Measurements from ENCODE around the gene METTL1.
"Not testable (repeated sequence)": the region's sequence is repeated elsewhere in the genome, so short reads cannot be mapped to it uniquely, and the experiment has no call there.

METTL1 gene

DNA sequence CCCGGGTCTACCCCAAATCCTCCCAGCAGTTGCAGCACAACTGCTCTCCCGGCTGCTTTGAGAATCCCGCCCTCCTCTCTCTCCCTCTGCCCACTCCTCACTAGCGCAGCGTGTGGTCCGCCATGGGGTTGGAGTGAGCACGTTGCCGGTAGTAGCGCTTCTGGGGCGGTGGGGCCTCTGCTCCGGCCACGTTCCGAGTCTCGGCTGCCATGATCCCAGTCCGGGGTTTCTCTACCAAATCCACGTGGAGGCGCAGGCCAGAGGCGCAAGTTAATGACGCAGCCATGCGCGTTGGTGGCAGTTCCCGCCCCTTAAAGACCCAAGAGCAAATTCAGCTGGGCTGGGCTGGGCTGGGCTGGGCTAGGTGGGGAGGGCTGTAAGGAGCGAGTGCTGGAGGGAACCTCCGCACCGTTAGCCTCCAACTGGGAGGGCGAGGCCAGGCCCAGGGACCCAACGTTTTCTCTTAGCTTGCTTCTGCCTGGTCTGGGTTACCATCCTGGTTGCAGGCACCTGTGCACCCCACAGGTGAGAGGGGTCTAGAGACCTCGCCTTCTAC is at the start of gene METTL1:
Gene METTL1 (minus strand): TSS at position 233 of the 556 bp plus-strand sequence. CDS start 22 bp downstream, at position 211.
- H3K4me3 ChIP-seq (ENCODE audit: low read depth, low read length): peak within 1 kb of the TSS; percentile 100

DNA sequence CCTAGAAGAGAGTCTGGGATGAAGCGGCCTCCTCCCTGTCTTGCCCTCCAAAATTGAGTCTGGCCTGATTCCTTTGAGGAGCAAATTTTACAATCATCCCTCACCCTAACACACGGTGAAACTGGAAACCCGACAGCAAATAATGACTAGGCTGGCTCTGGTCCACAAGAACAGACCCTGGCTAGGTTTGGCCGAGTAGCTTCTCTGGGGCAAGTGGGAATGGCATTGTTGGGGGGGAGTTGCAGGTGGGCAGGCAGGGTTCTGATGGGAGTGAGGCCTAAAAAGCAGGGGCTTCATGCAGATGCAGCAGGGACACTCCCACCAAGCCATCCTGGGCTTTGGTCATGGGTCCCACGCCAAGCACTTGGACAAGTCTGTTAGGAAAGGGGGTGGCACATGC is 49.1 kb upstream of the METTL1 start:
- not testable (repeated sequence) for H3K4me3 ChIP-seq (ENCODE audit: low read depth, low read length)

DNA sequence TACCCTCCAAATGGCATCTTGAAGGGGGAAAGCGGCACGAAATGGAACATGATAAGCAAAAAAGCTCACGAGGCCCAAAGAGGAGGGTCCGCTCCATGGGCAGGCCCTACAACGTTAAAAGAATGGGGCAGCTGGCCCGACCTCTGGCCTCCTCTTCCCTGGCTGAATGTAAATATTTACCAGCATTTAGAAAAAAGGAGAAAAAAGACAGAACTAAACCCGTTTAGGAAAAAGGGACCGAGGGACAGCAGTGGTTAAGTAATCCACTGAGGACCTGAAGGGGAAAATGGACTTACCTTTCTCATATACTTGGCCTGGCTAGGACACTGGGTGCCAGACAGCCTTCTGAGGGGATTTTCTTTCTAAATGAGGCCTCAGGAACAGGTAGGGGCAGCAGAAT is 48.2 kb upstream of the METTL1 start:
- H3K4me3 ChIP-seq (ENCODE audit: low read depth, low read length): not testable (repeated sequence)

DNA sequence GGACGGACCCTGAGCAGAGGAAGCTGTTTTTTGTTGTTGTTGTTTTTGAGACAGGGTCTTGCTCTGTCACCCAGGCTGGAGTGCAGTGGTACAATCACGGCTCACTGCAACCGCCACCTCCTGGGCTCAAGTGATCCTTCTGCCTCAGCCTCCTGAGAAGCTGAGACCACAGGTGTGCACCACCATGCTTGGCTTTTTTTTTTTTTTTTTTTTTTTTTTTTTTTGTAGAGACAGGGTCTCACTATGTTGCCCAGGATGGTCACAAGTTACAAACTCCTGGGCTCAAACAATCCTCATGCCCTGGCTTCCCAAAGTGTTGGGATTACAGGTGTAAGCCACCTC is 46.1 kb upstream of the METTL1 start:
- H3K4me3 ChIP-seq (ENCODE audit: low read depth, low read length): not testable (repeated sequence)

DNA sequence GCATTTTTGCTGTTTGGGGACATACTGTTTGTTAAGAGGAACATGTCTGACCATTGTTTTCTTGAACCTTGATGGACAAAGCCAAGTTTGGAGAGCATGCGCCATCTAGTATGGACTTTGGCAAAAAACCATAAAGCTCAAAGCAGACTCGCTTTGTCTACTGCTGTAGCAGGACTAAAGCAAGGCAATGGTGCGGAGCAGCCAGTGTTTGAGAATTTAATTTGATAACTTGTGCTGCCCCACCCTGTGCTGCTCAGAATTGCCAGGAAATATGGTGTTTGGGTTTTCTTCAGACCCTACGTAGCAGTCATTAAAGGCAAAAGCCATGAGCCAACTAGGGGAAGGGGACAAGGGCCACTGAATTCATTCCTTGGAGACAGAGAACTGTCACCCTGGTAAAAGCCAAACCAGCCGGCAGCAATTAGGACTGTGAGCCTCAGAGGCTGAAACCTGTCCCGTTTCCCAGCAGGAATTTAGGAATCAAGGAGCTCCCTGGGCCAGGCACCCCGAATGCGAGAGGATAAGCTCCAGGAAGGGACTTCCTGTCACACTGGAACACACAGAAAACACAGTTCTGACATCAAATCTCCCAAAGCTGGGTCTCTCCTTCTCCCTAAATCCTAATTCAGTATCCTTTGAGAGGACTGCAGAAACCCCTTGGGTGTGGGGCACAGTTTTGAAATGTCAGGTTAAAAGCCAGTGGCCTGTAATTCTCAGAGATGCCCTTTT is 45.5 kb upstream of the METTL1 start:
- no peak overlapping the region for H3K4me3 ChIP-seq (ENCODE audit: low read depth, low read length)

DNA sequence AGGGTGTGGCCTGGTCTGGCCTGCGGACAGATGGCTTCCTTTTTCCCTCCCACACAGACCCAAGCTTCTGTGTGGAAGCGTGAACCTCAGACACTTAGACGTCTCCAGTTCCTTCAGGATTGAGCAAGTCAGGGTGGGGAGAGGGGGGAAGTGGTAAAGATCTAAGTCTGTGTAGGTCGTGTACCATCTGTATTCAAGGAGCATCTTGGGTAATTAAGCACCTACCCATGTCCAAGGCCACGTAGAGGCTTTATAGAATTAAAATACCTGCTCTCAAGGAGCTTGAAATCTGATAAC is 44.9 kb upstream of the METTL1 start:
- no peak overlapping the region for H3K4me3 ChIP-seq (ENCODE audit: low read depth, low read length)

DNA sequence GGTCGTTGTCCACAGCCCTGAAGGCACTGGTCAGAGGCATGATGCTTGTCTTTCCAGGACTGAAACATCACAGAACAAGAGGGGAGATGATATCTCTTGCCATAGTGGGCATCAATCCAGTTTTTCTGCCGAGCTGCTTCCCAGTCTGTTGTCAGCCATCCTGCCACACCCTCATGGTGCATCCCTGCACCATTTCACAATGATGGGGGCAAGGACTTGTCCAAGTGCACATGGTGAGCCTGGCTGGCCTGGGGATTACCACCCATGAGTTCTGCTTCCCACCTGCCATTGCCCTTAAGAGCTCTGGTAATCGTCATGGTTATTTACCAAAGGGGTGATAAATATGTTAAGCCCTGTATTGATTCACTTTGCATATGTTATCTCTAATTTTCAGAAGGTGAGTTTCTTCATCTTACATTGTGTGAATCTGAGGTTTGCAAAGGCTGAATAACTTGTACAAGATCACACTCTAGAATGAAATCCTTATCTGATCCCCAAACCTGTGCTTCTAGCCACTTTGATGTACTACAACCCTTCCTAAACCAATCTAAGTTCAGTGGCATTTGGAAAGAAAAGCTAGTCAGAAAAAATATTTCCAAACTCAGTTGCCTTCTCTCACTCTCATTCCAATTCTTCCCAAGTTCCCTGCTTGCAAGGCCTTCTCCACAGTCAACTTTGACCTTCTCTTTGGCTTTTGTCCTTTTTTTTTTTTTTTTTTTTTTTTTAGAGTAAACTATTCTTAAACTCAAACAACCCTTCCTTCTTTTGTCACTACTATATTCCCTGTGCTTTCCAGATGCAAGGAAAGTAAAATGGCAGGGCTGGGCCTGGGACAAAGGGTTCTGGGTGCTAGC is 44.3 kb upstream of the METTL1 start:
- no peak overlapping the region for H3K4me3 ChIP-seq (ENCODE audit: low read depth, low read length)

DNA sequence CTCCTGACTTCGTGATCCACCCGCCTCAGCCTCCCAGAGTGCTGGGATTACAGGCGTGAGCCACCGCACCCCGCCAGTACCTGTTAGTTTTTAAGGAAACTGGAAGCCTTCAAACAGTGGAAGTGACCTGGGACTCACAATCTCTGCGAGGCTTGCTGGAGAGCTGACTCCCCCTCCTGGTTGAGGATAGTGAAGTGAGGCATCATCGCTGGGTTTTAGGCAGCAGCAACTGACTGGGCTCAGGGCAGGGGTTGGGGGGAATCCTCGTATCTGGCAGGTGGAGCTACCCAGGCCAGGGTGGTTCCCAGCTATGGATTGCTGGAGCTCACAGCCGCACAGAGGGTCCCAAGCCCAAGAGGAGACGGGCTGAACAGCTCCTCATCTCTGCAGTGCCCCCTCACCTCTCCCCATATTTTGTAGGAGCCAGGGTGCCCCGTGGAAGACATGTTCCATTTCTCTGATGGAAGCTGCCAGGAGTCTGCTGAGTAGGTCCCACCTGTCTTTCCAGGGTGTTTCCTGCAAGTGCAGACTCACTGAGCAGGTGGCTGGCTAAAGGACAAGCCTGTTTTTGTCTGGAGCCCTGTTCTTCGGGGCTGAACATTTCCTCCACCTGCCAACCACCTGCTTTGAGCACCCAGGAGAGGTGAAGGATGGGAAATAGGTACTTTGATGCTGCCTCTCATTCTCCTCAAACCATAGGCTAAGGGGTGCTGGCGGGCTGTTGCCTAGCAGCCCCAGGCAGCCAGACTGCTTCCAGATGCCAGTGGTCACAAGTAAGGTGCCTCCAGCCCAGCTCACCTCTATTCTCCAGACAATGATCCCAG is 43.5 kb upstream of the METTL1 start:
- no peak overlapping the region for H3K4me3 ChIP-seq (ENCODE audit: low read depth, low read length)

DNA sequence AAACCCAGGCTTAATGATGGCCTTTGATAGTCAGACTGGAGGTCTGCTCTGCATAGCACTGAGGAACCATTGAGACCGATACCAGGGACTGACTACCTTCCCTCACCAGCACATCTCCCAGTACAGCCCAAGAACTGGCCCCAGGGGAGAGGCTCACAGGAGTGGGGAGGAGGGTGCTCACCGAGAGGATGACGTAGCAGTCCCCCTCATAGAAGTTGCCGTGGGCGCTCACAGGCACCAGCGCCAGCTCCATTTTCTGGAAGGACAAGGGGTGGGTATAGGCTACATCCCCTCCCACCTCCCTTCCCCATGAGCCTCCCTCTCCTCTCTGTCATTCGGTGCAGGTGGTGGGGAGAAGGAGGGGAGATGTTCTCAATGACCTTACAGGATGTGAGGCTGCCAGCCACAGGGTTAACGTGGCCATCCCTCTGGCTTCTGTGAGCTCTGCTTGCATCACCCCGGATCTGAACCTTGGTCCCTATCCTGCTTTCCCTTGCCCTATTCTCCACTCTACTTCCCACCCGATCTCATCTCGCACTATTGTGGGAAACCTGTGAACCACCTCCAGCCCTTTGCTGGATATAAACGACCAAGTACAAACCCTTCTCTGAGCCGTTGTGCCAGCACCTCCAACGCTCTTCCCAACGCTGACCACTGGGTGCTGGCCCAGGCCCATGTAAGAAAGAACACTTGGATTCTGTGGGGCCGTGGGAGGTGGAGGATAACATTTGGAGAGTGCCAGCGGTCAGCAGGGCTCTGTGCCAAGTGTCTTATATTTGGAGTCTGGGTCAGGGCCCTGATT is 42.3 kb upstream of the METTL1 start:
- no peak overlapping the region for H3K4me3 ChIP-seq (ENCODE audit: low read depth, low read length)

DNA sequence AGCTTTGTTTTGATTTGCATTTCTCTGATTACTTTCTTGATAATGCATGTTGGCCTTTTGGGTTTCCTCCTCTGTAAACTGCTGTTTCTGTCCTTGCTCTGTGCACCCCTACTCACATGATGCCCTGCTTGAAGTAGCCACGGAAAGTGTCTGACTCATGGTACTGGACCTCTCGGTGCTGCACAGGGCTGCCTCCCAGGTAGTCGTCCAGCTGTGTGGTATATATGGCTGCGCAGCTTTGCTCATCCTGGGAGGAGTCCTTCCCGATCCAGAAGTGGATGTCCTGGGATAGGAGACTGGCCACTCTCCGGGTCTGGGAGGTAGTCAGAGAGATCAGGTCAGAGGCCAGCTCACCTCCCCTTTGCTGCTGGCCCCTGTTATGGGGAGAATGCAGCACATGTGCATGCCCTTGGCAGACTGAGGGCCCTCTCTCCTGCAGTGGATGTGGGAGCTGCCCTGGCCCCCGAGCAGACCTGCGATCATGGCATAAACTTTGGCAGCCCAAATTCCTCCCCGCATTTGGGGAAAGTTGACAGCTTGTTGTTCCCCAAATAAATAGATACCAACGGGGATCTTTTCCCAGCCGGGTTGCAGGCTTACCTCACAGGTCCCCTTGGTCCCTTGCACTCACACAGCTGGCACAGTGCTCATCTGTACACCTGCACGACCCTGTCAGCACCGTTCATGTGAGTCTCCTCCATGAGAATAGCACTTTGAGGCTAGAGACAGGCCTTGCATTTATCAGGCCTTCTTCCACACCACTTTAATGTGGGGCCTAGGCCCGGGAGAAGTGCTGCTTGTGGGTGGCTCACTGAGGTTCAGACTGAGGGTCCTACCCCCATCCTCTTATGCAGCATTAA is 41.4 kb upstream of the METTL1 start:
- no peak overlapping the region for H3K4me3 ChIP-seq (ENCODE audit: low read depth, low read length)

DNA sequence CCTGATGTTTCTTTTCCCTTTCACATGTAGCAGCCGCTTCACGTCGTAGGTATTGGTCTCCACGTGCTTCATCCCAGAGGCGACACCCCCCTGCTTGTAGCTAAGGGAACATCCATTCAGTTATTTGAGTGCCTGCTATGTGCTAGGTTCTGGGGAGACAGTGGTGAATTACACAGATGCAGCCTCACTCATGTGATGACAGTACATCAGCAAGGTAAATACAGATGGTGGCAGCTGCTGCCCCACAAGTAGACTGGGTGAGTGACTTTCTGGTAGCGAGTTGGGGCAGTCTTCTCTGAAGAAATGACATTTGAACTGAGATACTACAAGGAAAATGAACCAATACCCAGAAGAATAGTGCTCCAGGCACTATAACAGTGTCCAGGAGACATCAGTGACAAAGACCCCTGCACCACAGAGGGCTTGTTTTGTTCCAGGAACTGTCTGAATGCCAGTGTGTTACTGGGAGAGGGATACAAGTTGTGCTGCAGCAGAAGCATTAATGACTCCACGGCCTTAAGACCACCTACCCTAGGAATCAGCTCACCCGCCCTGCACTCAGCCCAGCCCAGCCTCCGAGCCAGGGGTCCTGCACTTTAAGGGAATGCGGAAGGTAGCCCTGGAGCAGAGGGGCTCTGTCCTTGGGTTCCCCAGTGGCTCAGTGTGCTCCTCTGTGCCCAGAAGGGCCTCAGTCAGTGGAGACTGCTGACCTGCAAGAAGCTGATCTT is 39.3 kb upstream of the METTL1 start:
- H3K4me3 ChIP-seq (ENCODE audit: low read depth, low read length): no peak overlapping the region

DNA sequence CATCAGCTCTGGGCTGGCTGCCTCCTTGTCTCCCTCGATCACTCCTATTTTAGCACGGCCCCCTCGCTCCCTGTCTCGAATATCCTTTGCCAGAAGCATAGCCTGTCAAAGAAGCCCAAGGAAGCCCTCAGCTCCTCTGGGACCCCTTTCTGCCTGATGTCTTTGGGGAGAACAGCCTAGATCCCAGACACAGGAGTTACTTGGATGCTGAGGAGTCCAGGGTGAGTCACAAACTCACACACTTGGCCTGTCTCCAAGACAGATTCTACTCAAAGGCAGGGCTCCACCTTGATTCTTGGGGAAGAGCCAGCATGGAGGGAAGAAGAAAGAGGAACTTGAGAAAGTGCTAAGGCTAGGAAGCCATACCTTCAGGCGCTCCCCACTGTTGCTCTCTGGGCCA is 38.5 kb upstream of the METTL1 start:
- no peak overlapping the region for H3K4me3 ChIP-seq (ENCODE audit: low read depth, low read length)

DNA sequence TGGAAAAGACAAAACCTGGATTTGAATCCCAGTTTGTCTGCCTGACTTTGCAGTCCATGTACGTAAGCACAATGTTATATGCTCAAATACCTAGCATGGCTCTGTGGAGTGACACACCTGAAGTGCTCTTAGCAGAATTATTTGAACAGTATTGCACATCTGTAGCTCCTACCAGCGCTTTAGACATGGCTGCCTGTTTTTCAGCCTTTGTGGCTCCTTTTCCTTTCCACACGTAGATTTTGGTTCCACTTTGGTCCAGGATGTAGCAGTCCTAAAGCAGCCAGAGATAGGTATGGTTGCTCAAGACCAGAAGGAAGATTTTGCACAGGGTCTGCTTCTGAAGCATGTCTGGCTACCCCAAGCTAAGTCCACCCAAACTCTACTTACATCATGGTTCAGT is 37.5 kb upstream of the METTL1 start:
- no peak overlapping the region for H3K4me3 ChIP-seq (ENCODE audit: low read depth, low read length)

DNA sequence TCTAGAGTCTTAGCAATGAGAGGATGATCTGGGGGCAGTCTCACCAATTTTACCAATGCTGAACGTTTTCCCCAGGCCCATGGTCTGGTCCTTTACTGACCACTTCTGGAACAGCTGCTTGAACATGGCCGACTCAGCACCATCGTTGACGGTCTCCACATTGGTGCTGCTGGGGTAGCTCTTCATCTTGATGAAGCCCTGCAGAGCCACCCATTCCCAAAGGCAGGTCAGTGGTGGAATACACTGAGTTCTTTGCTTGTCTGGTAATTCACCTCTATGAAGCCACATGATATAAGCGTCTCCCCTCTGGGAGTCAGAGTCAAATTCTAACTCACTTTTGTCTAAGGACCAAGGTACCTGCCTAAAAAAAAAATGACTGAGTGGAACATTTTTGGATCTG is 36.4 kb upstream of the METTL1 start:
- no peak overlapping the region for H3K4me3 ChIP-seq (ENCODE audit: low read depth, low read length)

DNA sequence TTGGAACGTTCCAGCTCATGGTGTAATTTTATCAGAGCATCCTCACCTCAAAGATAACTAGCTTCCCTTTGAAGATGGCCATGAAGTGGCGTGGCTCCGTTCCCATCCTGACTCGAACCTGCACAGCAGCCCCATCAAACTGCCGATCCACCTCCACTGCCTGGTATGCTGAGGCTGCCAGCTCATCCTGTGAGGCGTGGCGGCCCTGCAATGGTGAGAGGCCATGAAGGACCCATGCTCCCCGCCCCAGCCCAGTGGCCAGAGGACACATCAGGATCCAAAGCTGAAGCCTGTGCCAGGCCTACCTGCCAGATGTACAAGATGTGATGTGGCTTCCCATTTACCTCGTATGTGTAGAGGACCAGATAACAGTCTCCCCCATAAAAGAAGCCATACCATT is 35.4 kb upstream of the METTL1 start:
- no peak overlapping the region for H3K4me3 ChIP-seq (ENCODE audit: low read depth, low read length)

DNA sequence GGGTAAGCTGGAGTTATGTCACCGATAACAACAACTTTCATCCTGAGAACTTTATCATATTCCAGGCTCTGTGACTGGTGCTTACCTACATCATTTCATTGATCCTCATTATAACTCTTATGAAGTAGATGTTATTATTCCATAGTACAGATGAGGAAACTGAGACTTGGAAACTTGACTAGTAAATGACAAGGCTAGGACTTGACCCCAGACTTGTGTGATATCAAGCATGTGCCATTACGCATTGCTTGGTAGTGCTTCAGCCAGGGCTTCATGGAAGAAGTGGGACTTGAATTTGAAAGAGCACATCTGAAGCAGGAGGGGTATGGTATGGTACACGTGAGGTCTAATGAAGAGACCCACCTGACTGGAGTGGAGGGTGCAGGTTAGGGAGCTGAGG is 34.8 kb upstream of the METTL1 start:
- no peak overlapping the region for H3K4me3 ChIP-seq (ENCODE audit: low read depth, low read length)

DNA sequence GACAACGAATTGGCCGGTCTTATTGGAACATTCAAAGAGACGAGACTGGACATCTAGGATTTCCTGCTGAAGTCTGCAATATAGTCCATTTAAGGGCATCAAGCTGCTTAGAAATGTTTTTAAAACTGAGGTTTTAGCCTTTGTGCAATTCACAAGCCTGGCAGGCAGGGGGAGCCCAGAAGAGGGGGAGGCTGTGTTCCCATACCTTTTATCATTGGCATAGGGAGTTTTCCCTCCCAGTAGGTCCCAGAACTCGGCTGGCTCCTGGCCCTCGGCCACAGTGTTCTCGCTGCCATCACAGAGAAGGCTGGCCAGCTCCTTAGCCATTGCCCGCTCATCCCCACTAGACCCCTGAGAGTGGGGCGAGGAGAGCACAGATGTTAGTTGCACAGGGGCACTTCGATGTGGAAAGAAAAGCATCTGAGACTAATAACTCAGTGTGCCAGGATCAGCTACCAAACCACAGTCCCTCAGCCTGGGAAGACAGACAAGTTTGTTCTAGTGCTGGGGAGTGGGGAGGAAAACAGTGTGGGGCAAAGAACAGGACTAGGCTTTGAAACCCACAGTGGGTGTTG is 31.5 kb upstream of the METTL1 start:
- no peak overlapping the region for H3K4me3 ChIP-seq (ENCODE audit: low read depth, low read length)

DNA sequence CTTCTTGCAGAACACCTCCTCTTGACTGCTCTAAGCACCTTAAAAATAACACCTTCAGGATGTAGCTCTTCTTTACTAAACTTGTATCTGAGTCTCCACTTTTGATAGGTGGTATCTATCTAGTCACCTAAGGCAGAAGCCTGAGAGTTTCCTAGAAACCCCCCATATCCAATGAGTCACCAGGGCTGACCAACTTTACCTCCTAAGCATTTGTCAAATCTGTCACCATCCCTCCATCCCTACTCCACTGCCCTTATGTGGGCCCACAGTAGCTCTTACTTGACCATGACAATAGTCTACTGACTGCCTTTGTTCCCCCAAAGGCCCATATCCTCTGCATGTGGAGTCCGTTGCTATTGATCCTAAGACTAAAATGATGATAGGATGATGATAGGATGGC is 30.7 kb upstream of the METTL1 start:
- H3K4me3 ChIP-seq (ENCODE audit: low read depth, low read length): no peak overlapping the region

DNA sequence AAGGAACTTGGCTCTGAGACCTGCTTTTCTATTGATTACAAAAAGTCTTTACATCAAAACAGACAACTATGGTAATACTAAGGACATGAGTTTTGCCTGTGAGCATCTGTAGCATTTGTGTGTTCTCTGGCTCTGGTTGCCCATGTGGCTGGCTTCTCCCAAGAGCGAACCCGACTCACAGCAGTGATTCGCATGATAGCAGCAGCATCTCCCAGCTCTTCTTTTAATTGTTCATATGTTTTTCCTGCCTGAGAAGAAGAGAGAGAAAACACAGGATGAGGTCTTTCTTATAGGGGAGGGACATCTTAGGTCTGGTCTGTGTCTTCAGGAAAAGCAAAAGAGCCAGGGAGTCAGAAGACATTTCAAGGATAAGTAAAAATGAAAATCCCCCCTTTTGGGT is 29.1 kb upstream of the METTL1 start:
- H3K4me3 ChIP-seq (ENCODE audit: low read depth, low read length): no peak overlapping the region
